ENCODE measurements around the gene SUMO4.

GRCh38 chr6:149379977-149380376 is 20.1 kb upstream of the SUMO4 start:
- TF ChIP-seq CTCF (conservative IDR thresholded peaks at IDR 0.05) = no peak
- no peak for TF ChIP-seq EZH2 (IDR thresholded peaks at IDR 0.05; ENCODE audit: low read depth)

Measured in PC-9 (cell line).